ENCODE results near the gene TTC39A. TPM values are rescaled to one million over a fixed set of nuclear protein-coding genes. Genes with fewer than 3 reads are reported as not detected.

TTC39A gene
- total RNA-seq, 3 donors from 2014 or later: 32.3 to 95.1 (median 87.0) TPM

- DNase-seq (no peak), ATAC-seq (no peak)
- Histone ChIP-seq H3K4me3 (no peak overlapping the region), H3K9me3 (no peaks in the 10 kb centered on the region), H3K36me3 (ENCODE audit: low read depth) (no peaks in the 10 kb centered on the region), H3K4me1 (ENCODE audit: low read depth) (no peaks in the 10 kb centered on the region)
- TF ChIP-seq CTCF (IDR thresholded peaks at IDR 0.05): no peak
- intact Hi-C loops (cut with DNase I, micrococcal nuclease): no loop called here
Observed at GRCh38 chr1:51283979-51284378, 46.4 kb downstream of the TTC39A start.

- Histone ChIP-seq H3K36me3 (ENCODE audit: low read depth) (no peaks in the 10 kb centered on the region), H3K9me3 (no peaks in the 10 kb centered on the region), H3K4me1 (ENCODE audit: low read depth) (no peaks in the 10 kb centered on the region), H3K4me3 (no peak overlapping the region)
- intact Hi-C loops (cut with DNase I, micrococcal nuclease): no loop called here
- no peak for DNase-seq
- no peak for TF ChIP-seq CTCF (IDR thresholded peaks at IDR 0.05)
- ATAC-seq: no peak
Observed at GRCh38 chr1:51282605-51283004, 47.8 kb downstream of the TTC39A start.

- DNase-seq (no peak), ATAC-seq (no peak)
- TF ChIP-seq CTCF (IDR thresholded peaks at IDR 0.05): no peak
- Histone ChIP-seq H3K4me3 (no peak overlapping the region), H3K36me3 (ENCODE audit: low read depth) (no peaks in the 10 kb centered on the region), H3K4me1 (ENCODE audit: low read depth) (no peaks in the 10 kb centered on the region), H3K9me3 (no peaks in the 10 kb centered on the region)
- intact Hi-C loops (cut with DNase I, micrococcal nuclease): no loop called here
Observed at GRCh38 chr1:51281807-51282206, 48.6 kb downstream of the TTC39A start.

- Histone ChIP-seq H3K4me1 (ENCODE audit: low read depth) (no peaks in the 10 kb centered on the region), H3K9me3 (no peaks in the 10 kb centered on the region), H3K36me3 (ENCODE audit: low read depth) (no peaks in the 10 kb centered on the region), H3K4me3 (no peak overlapping the region)
- TF ChIP-seq CTCF (IDR thresholded peaks at IDR 0.05): no peak
- no peak for DNase-seq
- intact Hi-C loops (cut with DNase I, micrococcal nuclease): no loop called here
- ATAC-seq: no peak
Observed at GRCh38 chr1:51280321-51280978, 49.9 kb downstream of the TTC39A start.

- H3K36me3 ChIP-seq (ENCODE audit: low read depth): no peaks in the 10 kb centered on the region
- no peak for DNase-seq
- ATAC-seq: no peak
- H3K4me1 ChIP-seq (ENCODE audit: low read depth): no peaks in the 10 kb centered on the region
- H3K9me3 ChIP-seq: no peaks in the 10 kb centered on the region
- no peak overlapping the region for H3K4me3 ChIP-seq
- intact Hi-C loops (cut with DNase I, micrococcal nuclease): no loop called here
- no peak for TF ChIP-seq CTCF (IDR thresholded peaks at IDR 0.05)
Observed at GRCh38 chr1:51276286-51276685, 54.1 kb downstream of the TTC39A start.

- Histone ChIP-seq H3K9me3 (no peaks in the 10 kb centered on the region), H3K4me3 (no peak overlapping the region), H3K36me3 (ENCODE audit: low read depth) (no peaks in the 10 kb centered on the region), H3K4me1 (ENCODE audit: low read depth) (no peaks in the 10 kb centered on the region)
- no peak for TF ChIP-seq CTCF (IDR thresholded peaks at IDR 0.05)
- no peak for ATAC-seq
- no peak for DNase-seq
- intact Hi-C loops (cut with DNase I, micrococcal nuclease): no loop called here
Observed at GRCh38 chr1:51274676-51275075, 55.7 kb downstream of the TTC39A start.
